Activated T-helper 17 cell treated with anti-CD3 and anti-CD28 coated beads, Interleukin-2, amount 50 U/mL, for 72 hours (primary cell): ENCODE measurements around the gene SLC13A2. TPM values are rescaled to one million over a fixed set of nuclear protein-coding genes. Genes with fewer than 3 reads are reported as not detected.
"Not testable (repeated sequence)": the region's sequence is repeated elsewhere in the genome, so short reads cannot be mapped to it uniquely, and the experiment has no call there.

Experiments used
- ATAC-seq: fragments of 150-1000 bp; cut with Tn5 transposase; replicated peaks from 2 replicates; pipeline ENCODE4 v1.10.0; 2021; ENCODE audit warnings: mild to moderate bottlenecking, moderate library complexity
- H3K27ac Mint-ChIP-seq: one replicate; pipeline ENCODE4 v1.8.0; 2022; ENCODE audit warnings: mixed read lengths
- H3K27me3 Mint-ChIP-seq: one replicate; pipeline ENCODE4 v1.8.0; 2022; ENCODE audit warnings: mixed read lengths
- H3K36me3 Mint-ChIP-seq: one replicate; pipeline ENCODE4 v1.8.0; 2022; ENCODE audit warnings: low read depth, mild to moderate bottlenecking, mixed read lengths
- H3K4me1 Mint-ChIP-seq: one replicate; pipeline ENCODE4 v1.8.0; 2022; ENCODE audit warnings: mixed read lengths
- H3K4me3 Mint-ChIP-seq: one replicate; pipeline ENCODE4 v1.8.0; 2022; ENCODE audit warnings: mild to moderate bottlenecking, mixed read lengths
- H3K9me3 Mint-ChIP-seq: one replicate; pipeline ENCODE4 v1.8.0; 2022; ENCODE audit warnings: mixed read lengths
- total RNA-seq, 2 donors: library from RNA; stranded (reverse); gene quantifications; one replicate each; pipeline ENCODE4 v1.2.3, GENCODE V29; 2022

Gene SLC13A2, protein sequence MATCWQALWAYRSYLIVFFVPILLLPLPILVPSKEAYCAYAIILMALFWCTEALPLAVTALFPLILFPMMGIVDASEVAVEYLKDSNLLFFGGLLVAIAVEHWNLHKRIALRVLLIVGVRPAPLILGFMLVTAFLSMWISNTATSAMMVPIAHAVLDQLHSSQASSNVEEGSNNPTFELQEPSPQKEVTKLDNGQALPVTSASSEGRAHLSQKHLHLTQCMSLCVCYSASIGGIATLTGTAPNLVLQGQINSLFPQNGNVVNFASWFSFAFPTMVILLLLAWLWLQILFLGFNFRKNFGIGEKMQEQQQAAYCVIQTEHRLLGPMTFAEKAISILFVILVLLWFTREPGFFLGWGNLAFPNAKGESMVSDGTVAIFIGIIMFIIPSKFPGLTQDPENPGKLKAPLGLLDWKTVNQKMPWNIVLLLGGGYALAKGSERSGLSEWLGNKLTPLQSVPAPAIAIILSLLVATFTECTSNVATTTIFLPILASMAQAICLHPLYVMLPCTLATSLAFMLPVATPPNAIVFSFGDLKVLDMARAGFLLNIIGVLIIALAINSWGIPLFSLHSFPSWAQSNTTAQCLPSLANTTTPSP
- not detected for total RNA-seq

- no peak within 1 kb of the TSS for H3K4me3 Mint-ChIP-seq
- peaks cover 14% of the 10 kb centered on the region for H3K4me1 Mint-ChIP-seq
- no peaks in the 10 kb centered on the region for H3K36me3 Mint-ChIP-seq
- H3K27ac Mint-ChIP-seq, result peak within 1 kb of the TSS; percentile 34
- no peaks in the 10 kb centered on the region for H3K9me3 Mint-ChIP-seq
- H3K27me3 Mint-ChIP-seq, result peaks cover 3% of the 10 kb centered on the region
- ATAC-seq, result no peak
Observed at GRCh38 chr17:28473542-28473941, at the start of gene SLC13A2. Gene SLC13A2, plus strand, starts transcription at chr17:28473644. Its CDS starts 69 bp downstream, at chr17:28473713.

DNA sequence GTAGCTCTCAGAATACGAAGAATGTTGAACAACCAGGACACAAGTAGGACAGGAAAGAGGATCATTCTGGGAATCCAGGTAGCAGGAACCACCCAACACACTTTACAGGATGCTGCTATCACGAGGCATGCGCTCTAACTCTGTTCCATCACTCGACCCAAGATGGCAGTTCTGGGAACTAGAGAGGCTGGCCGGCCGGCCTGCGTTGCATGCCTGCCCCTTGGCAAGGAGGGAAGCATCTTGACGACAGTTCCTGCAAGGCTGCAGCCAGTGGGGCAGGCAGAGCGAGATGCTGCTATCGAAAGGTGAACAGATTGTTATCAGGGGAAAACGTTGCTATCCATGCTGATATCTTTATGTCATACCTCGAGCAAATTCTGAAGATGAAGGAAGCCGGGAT lies 48.2 kb upstream of the SLC13A2 start:
- Mint-ChIP-seq H3K27ac (no peak overlapping the region), H3K4me3 (no peak overlapping the region), H3K9me3 (no peaks in the 10 kb centered on the region), H3K36me3 (no peaks in the 10 kb centered on the region), H3K4me1 (no peaks in the 10 kb centered on the region), H3K27me3 (peaks cover 8% of the 10 kb centered on the region)
- ATAC-seq, result no peak

DNA sequence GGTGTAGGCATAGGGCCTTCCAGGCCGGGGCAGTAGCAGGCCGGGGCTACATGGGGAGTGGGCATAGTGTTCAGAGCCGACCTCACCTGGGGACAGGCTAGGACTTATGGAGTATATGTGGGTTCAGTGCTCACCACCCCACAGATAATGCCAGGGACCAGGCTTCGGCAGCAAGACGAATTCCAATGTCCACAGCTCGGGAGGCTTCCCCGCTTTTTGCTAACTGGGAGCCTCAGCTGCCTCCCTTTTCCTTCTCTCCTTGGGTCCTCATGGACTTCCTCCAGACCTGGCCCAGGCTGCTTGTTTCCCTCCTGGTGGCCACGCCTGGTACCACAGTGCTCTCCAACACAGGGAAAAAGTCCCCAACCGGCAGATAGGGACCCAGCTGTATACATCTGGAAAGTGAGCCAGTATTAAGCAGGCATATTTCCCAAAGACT lies 47.3 kb upstream of the SLC13A2 start:
- Mint-ChIP-seq H3K27me3 (peaks cover 14% of the 10 kb centered on the region), H3K27ac (no peak overlapping the region), H3K4me1 (no peaks in the 10 kb centered on the region), H3K36me3 (no peaks in the 10 kb centered on the region), H3K9me3 (no peaks in the 10 kb centered on the region), H3K4me3 (no peak overlapping the region)
- ATAC-seq, result no peak

GRCh38 chr17:28427371-28427770 lies 46.1 kb upstream of the SLC13A2 start:
- Mint-ChIP-seq H3K4me3 (no peak overlapping the region), H3K27me3 (peaks cover 20% of the 10 kb centered on the region), H3K27ac (no peak overlapping the region), H3K4me1 (no peaks in the 10 kb centered on the region), H3K36me3 (no peaks in the 10 kb centered on the region), H3K9me3 (no peaks in the 10 kb centered on the region)
- ATAC-seq, result no peak

- H3K4me1 Mint-ChIP-seq, ATAC-seq, H3K9me3 Mint-ChIP-seq, H3K4me3 Mint-ChIP-seq, H3K36me3 Mint-ChIP-seq, H3K27ac Mint-ChIP-seq: not testable (repeated sequence)
- H3K27me3 Mint-ChIP-seq, result peaks cover 20% of the 10 kb centered on the region
Observed at GRCh38 chr17:28427982-28428381, 45.5 kb upstream of the SLC13A2 start.

- Mint-ChIP-seq H3K27me3 (peaks cover 15% of the 10 kb centered on the region), H3K27ac (no peak overlapping the region), H3K9me3 (no peaks in the 10 kb centered on the region), H3K4me3 (no peak overlapping the region), H3K36me3 (no peaks in the 10 kb centered on the region), H3K4me1 (no peaks in the 10 kb centered on the region)
- ATAC-seq, result no peak
Observed at GRCh38 chr17:28433721-28434120, 39.7 kb upstream of the SLC13A2 start.

DNA sequence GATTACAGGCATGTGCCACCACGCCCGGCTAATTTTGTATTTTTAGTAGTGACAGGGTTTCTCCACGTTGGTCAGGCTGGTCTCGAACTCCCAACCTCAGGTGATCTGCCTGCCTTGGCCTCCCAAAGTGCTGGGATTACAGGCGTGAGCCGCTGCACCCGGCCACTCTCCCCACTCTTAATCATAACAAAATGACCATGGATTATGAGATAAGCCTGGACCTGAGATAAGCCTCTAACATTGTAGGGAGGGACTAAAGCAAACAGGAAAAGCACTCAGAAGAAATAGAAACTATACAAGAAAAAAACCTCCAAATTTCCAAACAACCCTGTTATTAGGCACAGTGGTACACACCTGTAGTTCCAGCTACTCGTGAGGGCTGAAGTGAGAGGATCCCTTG lies 39.1 kb upstream of the SLC13A2 start:
- not testable (repeated sequence) for H3K4me1 Mint-ChIP-seq, H3K9me3 Mint-ChIP-seq, ATAC-seq, H3K27ac Mint-ChIP-seq, H3K4me3 Mint-ChIP-seq, H3K36me3 Mint-ChIP-seq
- peaks cover 15% of the 10 kb centered on the region for H3K27me3 Mint-ChIP-seq

- Mint-ChIP-seq H3K36me3 (no peaks in the 10 kb centered on the region), H3K27me3 (peaks cover 4% of the 10 kb centered on the region), H3K27ac (no peak overlapping the region), H3K9me3 (no peaks in the 10 kb centered on the region), H3K4me3 (no peak overlapping the region), H3K4me1 (no peaks in the 10 kb centered on the region)
- no peak for ATAC-seq
Observed at GRCh38 chr17:28443901-28444638, 29.4 kb upstream of the SLC13A2 start.

- H3K27me3 Mint-ChIP-seq, result no peaks in the 10 kb centered on the region
- H3K4me3 Mint-ChIP-seq, result no peak overlapping the region
Observed at GRCh38 chr17:28446716-28447395, 26.6 kb upstream of the SLC13A2 start.

GRCh38 chr17:28447396-28447760 lies 26.1 kb upstream of the SLC13A2 start:
- Mint-ChIP-seq H3K36me3 (no peaks in the 10 kb centered on the region), H3K9me3 (no peaks in the 10 kb centered on the region), H3K27ac (no peak overlapping the region), H3K4me3 (no peak overlapping the region), H3K27me3 (no peaks in the 10 kb centered on the region), H3K4me1 (no peaks in the 10 kb centered on the region)
- no peak for ATAC-seq

More at GRCh38 chr17:28446716-28447395, 26.6 kb upstream of the SLC13A2 start:
- ATAC-seq, result no peak
- Mint-ChIP-seq H3K27ac (no peak overlapping the region), H3K9me3 (no peaks in the 10 kb centered on the region), H3K4me1 (no peaks in the 10 kb centered on the region), H3K36me3 (no peaks in the 10 kb centered on the region)

- ATAC-seq, result no peak
- H3K36me3 Mint-ChIP-seq, result no peaks in the 10 kb centered on the region
- peaks cover 5% of the 10 kb centered on the region for H3K27me3 Mint-ChIP-seq
- no peak overlapping the region for H3K27ac Mint-ChIP-seq
- no peaks in the 10 kb centered on the region for H3K9me3 Mint-ChIP-seq
- no peaks in the 10 kb centered on the region for H3K4me1 Mint-ChIP-seq
- no peak overlapping the region for H3K4me3 Mint-ChIP-seq
Observed at GRCh38 chr17:28449859-28450258, 23.6 kb upstream of the SLC13A2 start.

GRCh38 chr17:28457890-28458289 lies 15.6 kb upstream of the SLC13A2 start:
- no peak for ATAC-seq
- Mint-ChIP-seq H3K9me3 (no peaks in the 10 kb centered on the region), H3K27ac (no peak overlapping the region), H3K4me1 (no peaks in the 10 kb centered on the region), H3K4me3 (no peak overlapping the region), H3K36me3 (no peaks in the 10 kb centered on the region), H3K27me3 (peaks cover 4% of the 10 kb centered on the region)

DNA sequence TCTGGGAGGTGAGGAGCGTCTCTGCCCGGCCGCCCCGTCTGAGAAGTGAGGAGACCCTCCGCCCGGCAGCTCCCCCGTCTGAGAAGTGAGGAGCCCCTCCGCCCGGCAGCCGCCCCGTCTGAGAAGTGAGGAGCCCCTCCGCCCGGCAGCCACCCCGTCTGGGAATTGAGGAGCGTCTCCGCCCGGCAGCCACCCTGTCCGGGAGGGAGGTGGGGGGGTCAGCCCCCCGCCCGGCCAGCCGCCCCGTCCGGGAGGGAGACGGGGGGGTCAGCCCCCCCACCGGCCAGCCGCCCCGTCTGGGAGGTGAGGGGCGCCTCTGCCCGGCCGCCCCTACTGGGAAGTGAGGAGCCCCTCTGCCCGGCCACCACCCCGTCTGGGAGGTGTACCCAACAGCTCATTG lies 14.6 kb upstream of the SLC13A2 start:
- not testable (repeated sequence) for H3K27me3 Mint-ChIP-seq, H3K27ac Mint-ChIP-seq, H3K4me1 Mint-ChIP-seq, H3K9me3 Mint-ChIP-seq, H3K36me3 Mint-ChIP-seq, ATAC-seq, H3K4me3 Mint-ChIP-seq

- peaks cover 9% of the 10 kb centered on the region for H3K27me3 Mint-ChIP-seq
- H3K4me1 Mint-ChIP-seq, result no peaks in the 10 kb centered on the region
- ATAC-seq, result no peak
- no peak overlapping the region for H3K4me3 Mint-ChIP-seq
- no peaks in the 10 kb centered on the region for H3K36me3 Mint-ChIP-seq
- no peak overlapping the region for H3K27ac Mint-ChIP-seq
- no peaks in the 10 kb centered on the region for H3K9me3 Mint-ChIP-seq
Observed at GRCh38 chr17:28460901-28461300, 12.5 kb upstream of the SLC13A2 start.
